ENCODE data around the gene LTF. TPM values are rescaled to one million over a fixed set of nuclear protein-coding genes. Genes with fewer than 3 reads are reported as not detected.

LTF gene
- total and polyA plus RNA-seq, 9 of the 15 experiments (the other 6 are each of a cell fraction or from before 2014, with no cell fraction given): 0.07 TPM; not detected in 8

DNA sequence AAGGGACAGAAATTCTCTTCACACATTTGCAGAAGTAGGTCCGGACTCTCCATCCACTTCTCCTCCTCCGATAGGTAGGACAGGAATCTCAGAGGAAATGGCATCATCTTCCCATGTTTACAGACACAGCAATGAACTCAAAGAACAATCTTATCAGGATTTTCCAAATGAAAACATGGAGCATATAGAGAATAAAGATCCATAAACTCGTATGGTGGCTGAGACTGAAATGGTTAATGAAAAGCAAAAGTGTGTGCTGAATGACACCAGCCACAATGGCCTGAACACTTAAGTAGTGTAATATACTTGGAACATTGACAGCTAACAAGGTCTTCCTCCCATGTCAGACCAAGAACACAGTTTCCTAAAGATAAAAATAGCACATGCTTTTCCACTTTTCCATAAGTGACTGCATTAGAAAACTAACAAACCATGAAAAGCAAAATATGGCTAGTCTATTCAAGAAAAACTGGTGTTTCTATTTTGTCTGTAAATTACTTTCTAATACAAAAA is 51.9 kb downstream of the LTF start:
- DNase-seq (ENCODE audit: extremely low read depth in 1 of 4, low spot score in 3 of 4) (no peak), ATAC-seq (no peak), FAIRE-seq (no peak)
- ChIA-PET POLR2A (no interaction called here), CTCF (ENCODE audit: low intra/inter-chr PET ratio) (no interaction called here)
- no peak overlapping the region for H3K27ac ChIP-seq (ENCODE audit: extremely low read depth, low read depth, low read length)
- BruUV-seq (replicated peaks): no TSS peak
- H3K9me1 ChIP-seq (ENCODE audit: control insufficient read depth, insufficient read depth, low read length): no peaks in the 10 kb centered on the region
- H3K4me3 ChIP-seq: no peak overlapping the region
- H3K9me3 ChIP-seq (replicated peaks; ENCODE audit: control insufficient read depth, insufficient read depth, low read depth, low read length): no peaks in the 10 kb centered on the region; the same call in 1 of the 2 replicates
- in situ Hi-C loops (cut with MboI) (loop anchor here (25.0 kb wide), 1 partner anchor 1376 kb away; the partner anchor contains the start of gene CLEC3B), intact Hi-C loops (cut with micrococcal nuclease) (no loop called here)
- no peaks in the 10 kb centered on the region for H3K36me3 ChIP-seq (ENCODE audit: control insufficient read depth, insufficient read depth, low read length)
- WGBS (ENCODE audit: insufficient coverage, low coverage, missing lambda C conversion rate): 48% methylated on average over 3 of the region's 3 CpGs
- peaks cover 2% of the 10 kb centered on the region; the same call in 1 of the 3 replicates for H3K79me2 ChIP-seq (ENCODE audit: control insufficient read depth, insufficient read depth, low read length)
- no peaks in the 10 kb centered on the region for H3K27me3 ChIP-seq (ENCODE audit: control insufficient read depth in 2 of 2, insufficient read depth in 2 of 2, low read length in 2 of 2)
- peaks cover 12 to 29% of the 10 kb centered on the region in 2 experiments for H3K4me1 ChIP-seq (replicated peaks in 1 of 2; ENCODE audit: control insufficient read depth in 2 of 2, insufficient read depth in 2 of 2, low read length in 2 of 2)
- H3K9ac ChIP-seq (ENCODE audit: insufficient read depth in 1 of 2, low read depth in 2 of 2, low read length in 2 of 2): no peak overlapping the region
- H3K4me2 ChIP-seq (ENCODE audit: insufficient read depth, low read length): no peak overlapping the region
- H4K20me1 ChIP-seq (replicated peaks; ENCODE audit: control insufficient read depth, insufficient read depth, low read length): no peaks in the 10 kb centered on the region
- no peak overlapping the region; the same call in 1 of the 2 replicates for H2AFZ ChIP-seq (ENCODE audit: low read depth, low read length)
- TF ChIP-seq TBL1XR1 (IDR thresholded peaks at IDR 0.05; ENCODE audit: low read length in 2 of 2): no peak
- TF ChIP-seq ZNF699 (CRISPR knock-in tag; IDR thresholded peaks at IDR 0.05; ENCODE audit: insufficient replicate concordance): no peak
- TF ChIP-seq EGR1 (conservative IDR thresholded peaks at IDR 0.05): no peak
- no peak for TF ChIP-seq ILF3 (IDR thresholded peaks at IDR 0.05; ENCODE audit: borderline replicate concordance)
- TF ChIP-seq YBX1 (IDR thresholded peaks at IDR 0.05): no peak
- TF ChIP-seq ZNF140 (CRISPR knock-in tag; IDR thresholded peaks at IDR 0.05): no peak
- no peak for TF ChIP-seq ZNF76 (CRISPR knock-in tag; IDR thresholded peaks at IDR 0.05; ENCODE audit: borderline replicate concordance)
- TF ChIP-seq DACH1 (IDR thresholded peaks at IDR 0.05; ENCODE audit: partially characterized antibody): no peak
- TF ChIP-seq CBX1 (IDR thresholded peaks at IDR 0.05; ENCODE audit: low read depth): no peak
- no peak for TF ChIP-seq ESRRB (CRISPR knock-in tag; IDR thresholded peaks at IDR 0.05; ENCODE audit: borderline replicate concordance)
- no peak for TF ChIP-seq NFATC3 (IDR thresholded peaks at IDR 0.05)
- TF ChIP-seq, protein P1, sequence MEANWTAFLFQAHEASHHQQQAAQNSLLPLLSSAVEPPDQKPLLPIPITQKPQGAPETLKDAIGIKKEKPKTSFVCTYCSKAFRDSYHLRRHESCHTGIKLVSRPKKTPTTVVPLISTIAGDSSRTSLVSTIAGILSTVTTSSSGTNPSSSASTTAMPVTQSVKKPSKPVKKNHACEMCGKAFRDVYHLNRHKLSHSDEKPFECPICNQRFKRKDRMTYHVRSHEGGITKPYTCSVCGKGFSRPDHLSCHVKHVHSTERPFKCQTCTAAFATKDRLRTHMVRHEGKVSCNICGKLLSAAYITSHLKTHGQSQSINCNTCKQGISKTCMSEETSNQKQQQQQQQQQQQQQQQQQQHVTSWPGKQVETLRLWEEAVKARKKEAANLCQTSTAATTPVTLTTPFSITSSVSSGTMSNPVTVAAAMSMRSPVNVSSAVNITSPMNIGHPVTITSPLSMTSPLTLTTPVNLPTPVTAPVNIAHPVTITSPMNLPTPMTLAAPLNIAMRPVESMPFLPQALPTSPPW (CRISPR knock-in tag; IDR thresholded peaks at IDR 0.05): no peak

Measured in K562 (cell line).